Mesodermal cell (in vitro differentiated cells): Measurements from ENCODE around the gene DPYD.

ENCODE experiments used
- H3K27ac ChIP-seq: 2 replicates; pipeline ENCODE4 v1.7.0; 2013; ENCODE audit warnings: mild to moderate bottlenecking, low read depth, low read length, moderate library complexity; ENCODE audit not compliant: severe bottlenecking
- H3K36me3 ChIP-seq: 2 replicates; pipeline ENCODE4 v1.7.1; 2013; ENCODE audit warnings: mild to moderate bottlenecking, low read length, moderate library complexity; ENCODE audit not compliant: control insufficient read depth, insufficient read depth
- H3K4me1 ChIP-seq: one replicate; pipeline ENCODE4 v1.7.1; 2013; ENCODE audit warnings: mild to moderate bottlenecking, low read length; ENCODE audit not compliant: insufficient read depth, control insufficient read depth, poor library complexity, severe bottlenecking
- H3K4me3 ChIP-seq: 2 replicates; pipeline ENCODE4 v1.7.0; 2013; ENCODE audit warnings: low read length, control low read depth, mild to moderate bottlenecking; ENCODE audit not compliant: insufficient read depth, poor library complexity, severe bottlenecking; ENCODE audit errors: extremely low read depth
- H3K9me3 ChIP-seq: 2 replicates; pipeline ENCODE4 v1.7.1; 2013; ENCODE audit warnings: mild to moderate bottlenecking, low read length, moderate library complexity; ENCODE audit not compliant: control insufficient read depth
- WGBS, 2 experiments: methylation state at CpG; one replicate each; pipeline ENCODE4 v1.1.5; 2013; ENCODE audit warnings: missing lambda C conversion rate in 2 of 2; ENCODE audit not compliant: insufficient coverage in 2 of 2; 5-methylcytosine and 5-hydroxymethylcytosine counted together

Gene DPYD

DNA sequence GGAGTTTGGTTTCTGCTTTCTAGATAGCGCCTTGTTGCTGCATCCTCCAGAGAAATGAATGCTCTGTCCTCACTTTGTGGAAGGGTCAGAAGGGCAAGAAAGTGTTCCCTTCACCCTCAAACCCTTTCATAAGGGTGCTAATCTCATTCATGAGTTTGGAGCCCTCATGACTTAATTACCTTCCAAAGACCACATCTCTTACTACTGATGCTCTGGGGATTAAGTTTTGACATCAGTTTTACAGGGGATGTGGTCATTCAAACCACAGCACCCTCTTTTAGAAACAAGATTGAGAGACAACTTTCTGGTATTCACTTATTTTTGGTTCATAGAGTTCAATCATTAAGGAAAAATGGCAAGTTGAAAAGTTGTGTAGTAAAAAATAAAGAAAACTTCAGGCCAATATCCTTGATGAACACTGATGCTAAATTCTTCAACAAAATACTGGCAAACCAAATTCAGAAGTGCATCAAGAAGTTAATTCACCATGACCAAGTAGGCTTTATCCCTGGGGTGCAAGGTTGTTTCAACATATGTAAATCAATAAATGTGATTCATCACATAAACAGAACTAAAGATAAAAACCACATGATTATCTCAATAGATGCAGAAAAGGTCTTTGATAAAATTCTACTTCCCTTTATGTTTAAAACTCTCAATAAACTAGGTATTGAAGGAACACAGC, 757.1 kb downstream of the DPYD start:
- WGBS, 2 experiments = 80% methylated on average over 1 of the region's 1 CpG; no CpG with 5 or more reads in 1 of the 2 experiments

GRCh38 chr1:97160818-97161217, 760.0 kb downstream of the DPYD start:
- Histone ChIP-seq H3K27ac (no peak overlapping the region), H3K9me3 (no peaks in the 10 kb centered on the region), H3K4me1 (no peaks in the 10 kb centered on the region), H3K36me3 (no peaks in the 10 kb centered on the region), H3K4me3 (no peak overlapping the region)
- WGBS, 2 experiments = 81 to 100% methylated on average over 2 to 4 of the region's 4 CpGs

More for the DNA sequence above, 757.1 kb downstream of the DPYD start:
- Histone ChIP-seq H3K36me3 (no peaks in the 10 kb centered on the region), H3K4me1 (no peaks in the 10 kb centered on the region), H3K9me3 (no peaks in the 10 kb centered on the region), H3K4me3 (no peak overlapping the region), H3K27ac (no peak overlapping the region)

GRCh38 chr1:97159342-97159741, 761.5 kb downstream of the DPYD start:
- no peaks in the 10 kb centered on the region for H3K9me3 ChIP-seq
- no peaks in the 10 kb centered on the region for H3K36me3 ChIP-seq
- no peak overlapping the region for H3K27ac ChIP-seq
- H3K4me1 ChIP-seq = no peaks in the 10 kb centered on the region
- H3K4me3 ChIP-seq = no peak overlapping the region

DNA sequence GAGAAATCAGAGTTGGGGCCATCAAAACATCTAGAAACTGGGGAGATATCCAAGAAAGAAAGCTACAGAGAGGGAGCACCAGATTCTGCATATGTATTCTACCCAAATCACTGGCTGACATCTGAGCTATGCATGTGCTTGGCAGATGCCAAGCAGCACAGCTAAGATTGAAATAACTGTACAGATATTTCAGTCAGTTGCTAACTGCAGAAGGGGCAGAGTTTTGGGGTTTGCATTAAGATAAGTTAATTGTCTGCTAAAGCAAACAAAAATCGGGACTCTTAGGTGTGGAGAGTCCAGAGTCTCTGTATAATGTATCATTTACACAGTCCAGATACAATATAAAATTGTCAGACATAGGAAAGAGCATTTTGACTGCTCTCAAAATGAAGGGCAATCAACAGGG, 762.1 kb downstream of the DPYD start:
- Histone ChIP-seq H3K4me3 (no peak overlapping the region), H3K36me3 (no peaks in the 10 kb centered on the region), H3K4me1 (no peaks in the 10 kb centered on the region), H3K9me3 (no peaks in the 10 kb centered on the region), H3K27ac (no peak overlapping the region)
- WGBS, 2 experiments = no CpG with 5 or more reads among the region's 1 CpG

DNA sequence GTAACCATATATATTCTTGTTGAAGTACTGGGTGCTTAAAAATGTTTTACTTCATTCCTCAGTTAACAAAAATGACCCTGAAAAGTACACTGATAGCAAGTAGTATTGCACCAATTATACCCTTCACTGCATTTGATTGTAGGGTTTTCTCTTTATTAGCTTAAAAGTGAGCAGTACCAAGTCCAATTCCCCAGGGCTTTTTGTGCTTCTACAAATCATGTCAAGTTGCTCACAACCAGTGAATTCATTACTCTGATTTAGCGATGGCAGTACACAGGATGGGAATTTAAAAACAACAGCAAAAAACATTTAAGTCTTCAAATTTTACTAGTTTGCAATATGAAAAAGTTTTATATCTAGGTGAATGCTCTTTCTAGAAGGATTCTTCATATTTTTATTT, 762.8 kb downstream of the DPYD start:
- Histone ChIP-seq H3K27ac (no peak overlapping the region), H3K4me1 (no peaks in the 10 kb centered on the region), H3K4me3 (no peak overlapping the region), H3K36me3 (no peaks in the 10 kb centered on the region), H3K9me3 (no peaks in the 10 kb centered on the region)
- WGBS, 2 experiments = no CpG with 5 or more reads among the region's 1 CpG

DNA sequence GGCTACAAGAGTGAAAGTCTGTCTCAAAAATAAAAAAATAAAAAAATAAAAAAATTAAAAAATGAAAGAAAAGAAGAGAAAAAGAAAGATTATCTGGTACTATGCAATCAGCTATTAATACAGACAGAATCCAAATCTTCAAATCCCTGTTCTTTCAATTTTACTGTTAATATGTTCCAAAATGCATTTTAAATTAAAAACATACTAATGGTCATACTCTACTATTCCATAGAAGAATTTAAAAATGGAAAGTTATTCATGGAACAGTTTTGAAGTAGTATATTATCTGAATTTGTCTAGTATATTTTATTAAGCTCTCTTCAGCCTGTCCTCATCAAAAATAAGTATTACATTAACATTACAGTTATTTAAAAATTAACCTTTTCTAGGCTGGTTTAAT, 769.2 kb downstream of the DPYD start:
- Histone ChIP-seq H3K27ac (no peak overlapping the region), H3K4me3 (no peak overlapping the region), H3K4me1 (no peaks in the 10 kb centered on the region), H3K36me3 (no peaks in the 10 kb centered on the region), H3K9me3 (no peaks in the 10 kb centered on the region)

DNA sequence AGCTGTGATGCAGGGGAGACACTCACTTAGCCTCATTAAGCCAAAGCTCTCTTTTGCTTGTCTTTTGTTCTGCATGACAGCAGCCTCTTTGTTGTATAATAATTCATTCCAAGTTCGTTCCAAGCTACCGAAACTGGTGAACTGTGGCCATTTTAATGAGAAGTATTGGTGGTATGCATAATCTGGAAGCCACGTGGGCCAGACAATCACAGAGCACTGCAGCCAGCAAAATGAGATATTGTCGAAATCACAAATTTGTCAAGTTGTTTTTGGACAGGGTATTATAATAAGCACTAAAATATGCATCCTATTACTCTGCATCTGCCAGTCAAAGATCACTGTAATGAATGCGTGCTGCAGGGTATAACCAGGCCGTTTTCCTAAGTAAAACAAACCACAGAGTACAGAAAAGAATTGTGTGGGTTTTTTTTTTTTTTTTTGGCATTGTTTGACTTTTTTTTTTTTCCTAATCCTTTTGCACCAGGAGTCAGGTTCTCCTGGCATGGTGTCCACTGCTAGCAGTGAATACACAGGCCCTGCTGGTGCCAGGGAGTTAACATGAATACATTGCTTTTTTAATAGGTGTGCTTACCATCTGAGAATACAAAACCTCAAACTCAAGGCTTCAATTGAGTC, 775.4 kb downstream of the DPYD start:
- Histone ChIP-seq H3K27ac (no peak overlapping the region), H3K4me3 (no peak overlapping the region), H3K4me1 (no peaks in the 10 kb centered on the region), H3K9me3 (no peaks in the 10 kb centered on the region), H3K36me3 (no peaks in the 10 kb centered on the region)
- WGBS, 2 experiments = 65 to 93% methylated on average over 2 to 3 of the region's 6 CpGs

- Histone ChIP-seq H3K9me3 (no peaks in the 10 kb centered on the region), H3K4me3 (no peak overlapping the region), H3K4me1 (no peaks in the 10 kb centered on the region), H3K36me3 (no peaks in the 10 kb centered on the region), H3K27ac (no peak overlapping the region)
Observed at GRCh38 chr1:97144527-97144926, 776.3 kb downstream of the DPYD start.

GRCh38 chr1:97143236-97143882, 777.5 kb downstream of the DPYD start:
- Histone ChIP-seq H3K9me3 (no peaks in the 10 kb centered on the region), H3K4me3 (no peak overlapping the region), H3K36me3 (no peaks in the 10 kb centered on the region), H3K27ac (no peak overlapping the region), H3K4me1 (no peaks in the 10 kb centered on the region)
- whole genome bisulfite sequencing, 2 experiments = 100% methylated on average over 1 of the region's 2 CpGs; no CpG with 5 or more reads in 1 of the 2 experiments

- no peaks in the 10 kb centered on the region for H3K36me3 ChIP-seq
- no peak overlapping the region for H3K27ac ChIP-seq
- H3K9me3 ChIP-seq = no peaks in the 10 kb centered on the region
- 92 to 100% methylated on average over 2 of the region's 3 CpGs for WGBS, 2 experiments
- no peaks in the 10 kb centered on the region for H3K4me1 ChIP-seq
- no peak overlapping the region for H3K4me3 ChIP-seq
Observed at GRCh38 chr1:97140611-97141010, 780.2 kb downstream of the DPYD start.

DNA sequence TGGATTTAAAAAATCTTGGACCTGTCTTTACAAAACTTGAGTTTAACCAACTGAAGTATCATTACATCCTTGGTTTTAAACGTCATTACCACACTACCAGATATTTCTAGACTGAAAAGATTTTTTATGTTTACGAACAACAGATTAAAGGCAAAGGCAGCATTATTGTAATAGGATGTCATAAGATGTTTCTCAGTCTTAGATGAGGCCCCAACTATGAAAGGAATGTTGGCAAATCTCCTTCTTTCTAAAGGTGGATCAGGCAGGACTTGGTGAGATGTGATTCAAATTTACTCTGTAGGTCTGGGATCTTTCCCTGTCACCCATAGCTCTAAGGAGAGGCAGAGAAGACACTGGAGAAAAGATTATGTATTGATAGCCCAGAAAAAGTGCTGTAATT, 781.3 kb downstream of the DPYD start:
- Histone ChIP-seq H3K4me3 (no peak overlapping the region), H3K27ac (no peak overlapping the region), H3K36me3 (no peaks in the 10 kb centered on the region), H3K4me1 (no peaks in the 10 kb centered on the region), H3K9me3 (no peaks in the 10 kb centered on the region)
- WGBS, 2 experiments = 88% methylated on average over 1 of the region's 2 CpGs; no CpG with 5 or more reads in 1 of the 2 experiments
